T-helper 2 cell treated with Interferon-gamma antibody and Interleukin-4, amounts not matched to agents 5 μg/mL and 100 μg/mL, for 36 hours (primary cell): ENCODE measurements around the gene IL1RAPL1.

ENCODE experiments used
- DNase-seq: peaks from one replicate; pipeline ENCODE4 v3.0.0; 2021; ENCODE audit warnings: low spot score
- H3K27ac Mint-ChIP-seq: one replicate; pipeline ENCODE4 v1.8.0; 2021; ENCODE audit warnings: mild to moderate bottlenecking, mixed read lengths
- H3K27me3 Mint-ChIP-seq: one replicate; pipeline ENCODE4 v1.8.0; 2021; ENCODE audit warnings: low read depth, mixed read lengths
- H3K36me3 Mint-ChIP-seq: one replicate; pipeline ENCODE4 v1.8.0; 2021; ENCODE audit warnings: low read depth, mixed read lengths
- H3K4me1 Mint-ChIP-seq: one replicate; pipeline ENCODE4 v1.8.0; 2021; ENCODE audit warnings: low read depth, mixed read lengths
- H3K4me3 Mint-ChIP-seq: one replicate; pipeline ENCODE4 v1.8.0; 2022; ENCODE audit warnings: mild to moderate bottlenecking, moderate library complexity, mixed read lengths
- H3K9me3 Mint-ChIP-seq: one replicate; pipeline ENCODE4 v1.8.0; 2021; ENCODE audit warnings: mixed read lengths

IL1RAPL1 gene

DNA sequence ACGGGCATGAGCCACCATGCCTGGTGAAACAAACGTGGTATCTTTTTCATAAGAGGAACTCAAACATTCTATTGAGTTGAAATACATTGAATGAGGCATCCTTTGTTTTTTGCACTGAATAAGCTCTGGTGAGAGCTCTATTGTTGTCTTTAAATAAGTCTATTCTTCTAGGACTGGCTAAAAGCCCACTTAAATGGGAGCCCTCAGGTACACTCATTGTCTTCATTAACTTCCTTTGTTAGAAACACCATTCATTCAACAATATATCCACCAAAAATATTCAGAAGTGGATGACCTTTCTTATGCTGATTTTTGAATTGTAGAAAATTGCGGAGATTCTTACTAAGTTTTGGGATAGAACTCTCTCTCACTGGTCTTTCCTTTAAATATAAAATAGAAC lies 568.0 kb downstream of the IL1RAPL1 start:
- Mint-ChIP-seq H3K9me3 (peaks cover 9% of the 10 kb centered on the region), H3K27ac (no peak overlapping the region), H3K36me3 (no peaks in the 10 kb centered on the region), H3K4me1 (no peaks in the 10 kb centered on the region), H3K27me3 (no peaks in the 10 kb centered on the region), H3K4me3 (no peak overlapping the region)
- no peak for DNase-seq

GRCh38 chrX:29172880-29173279 lies 585.6 kb downstream of the IL1RAPL1 start:
- H3K36me3 Mint-ChIP-seq, result no peaks in the 10 kb centered on the region
- H3K4me1 Mint-ChIP-seq, result no peaks in the 10 kb centered on the region
- H3K27ac Mint-ChIP-seq, result no peak overlapping the region
- no peak overlapping the region for H3K4me3 Mint-ChIP-seq
- no peak for DNase-seq
- H3K9me3 Mint-ChIP-seq, result peaks cover 8% of the 10 kb centered on the region
- H3K27me3 Mint-ChIP-seq, result no peaks in the 10 kb centered on the region

GRCh38 chrX:29187264-29187663 lies 600.0 kb downstream of the IL1RAPL1 start:
- no peaks in the 10 kb centered on the region for H3K36me3 Mint-ChIP-seq
- no peaks in the 10 kb centered on the region for H3K4me1 Mint-ChIP-seq
- no peak overlapping the region for H3K4me3 Mint-ChIP-seq
- no peaks in the 10 kb centered on the region for H3K9me3 Mint-ChIP-seq
- no peak for DNase-seq
- H3K27me3 Mint-ChIP-seq, result no peaks in the 10 kb centered on the region
- no peak overlapping the region for H3K27ac Mint-ChIP-seq

- Mint-ChIP-seq H3K4me3 (no peak overlapping the region), H3K36me3 (no peaks in the 10 kb centered on the region), H3K4me1 (no peaks in the 10 kb centered on the region), H3K9me3 (no peaks in the 10 kb centered on the region), H3K27me3 (no peaks in the 10 kb centered on the region), H3K27ac (no peak overlapping the region)
- no peak for DNase-seq
Observed at GRCh38 chrX:29196501-29196900, 609.3 kb downstream of the IL1RAPL1 start.

GRCh38 chrX:29215251-29215650 lies 628.0 kb downstream of the IL1RAPL1 start:
- no peak overlapping the region for H3K27ac Mint-ChIP-seq
- no peaks in the 10 kb centered on the region for H3K36me3 Mint-ChIP-seq
- no peak for DNase-seq

DNA sequence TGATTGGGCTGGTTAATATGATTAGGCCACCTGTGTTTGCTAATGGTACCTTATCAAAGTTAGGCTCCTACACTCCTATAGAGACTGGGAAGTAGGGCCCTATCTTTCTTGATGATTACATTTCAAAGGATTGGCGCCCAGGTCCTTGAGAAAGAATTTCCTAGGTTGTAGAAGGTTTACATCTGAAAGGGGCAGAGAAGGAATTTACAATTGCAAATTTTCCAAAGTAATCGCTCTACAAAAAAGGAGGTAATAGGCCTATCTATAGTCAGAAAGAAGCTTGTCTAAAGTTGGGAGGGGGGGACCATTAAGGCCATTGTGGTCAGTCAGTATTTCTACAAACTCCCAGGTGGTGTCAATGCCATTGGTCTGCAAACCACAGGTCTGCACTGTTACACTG lies 638.4 kb downstream of the IL1RAPL1 start:
- no peaks in the 10 kb centered on the region for H3K27me3 Mint-ChIP-seq
- H3K27ac Mint-ChIP-seq, result no peak overlapping the region
- no peaks in the 10 kb centered on the region for H3K36me3 Mint-ChIP-seq
- no peaks in the 10 kb centered on the region for H3K4me1 Mint-ChIP-seq
- H3K9me3 Mint-ChIP-seq, result no peaks in the 10 kb centered on the region
- DNase-seq, result no peak
- no peak overlapping the region for H3K4me3 Mint-ChIP-seq

More at GRCh38 chrX:29215251-29215650, 628.0 kb downstream of the IL1RAPL1 start:
- Mint-ChIP-seq H3K9me3 (peaks cover 9% of the 10 kb centered on the region), H3K4me1 (no peaks in the 10 kb centered on the region), H3K27me3 (no peaks in the 10 kb centered on the region), H3K4me3 (no peak overlapping the region)

- DNase-seq, result no peak
- no peak overlapping the region for H3K4me3 Mint-ChIP-seq
- no peaks in the 10 kb centered on the region for H3K27me3 Mint-ChIP-seq
- H3K36me3 Mint-ChIP-seq, result no peaks in the 10 kb centered on the region
- H3K27ac Mint-ChIP-seq, result no peak overlapping the region
- no peaks in the 10 kb centered on the region for H3K9me3 Mint-ChIP-seq
- H3K4me1 Mint-ChIP-seq, result no peaks in the 10 kb centered on the region
Observed at GRCh38 chrX:29229802-29230201, 642.6 kb downstream of the IL1RAPL1 start.

DNA sequence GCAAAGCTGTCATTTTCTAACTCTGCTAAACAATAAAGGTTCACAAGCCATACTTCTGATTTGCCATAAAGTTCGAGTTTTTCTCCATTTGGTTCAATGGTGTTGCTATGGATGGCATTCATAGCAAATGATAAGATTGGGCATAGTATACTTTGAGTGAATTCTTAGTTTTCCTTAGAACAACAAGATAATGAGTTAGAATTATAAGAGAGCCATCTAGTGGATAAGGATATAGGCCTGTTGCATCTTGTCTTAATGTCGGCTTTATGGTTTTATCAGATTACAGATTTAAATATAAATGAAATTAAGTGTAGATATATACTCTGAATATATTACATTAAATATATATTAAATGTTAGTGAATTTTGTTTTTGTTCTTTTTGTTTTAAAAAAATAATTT lies 644.6 kb downstream of the IL1RAPL1 start:
- Mint-ChIP-seq H3K27me3 (no peaks in the 10 kb centered on the region), H3K9me3 (no peaks in the 10 kb centered on the region), H3K4me3 (no peak overlapping the region), H3K4me1 (no peaks in the 10 kb centered on the region), H3K36me3 (no peaks in the 10 kb centered on the region), H3K27ac (no peak overlapping the region)
- DNase-seq, result no peak

- Mint-ChIP-seq H3K36me3 (no peaks in the 10 kb centered on the region), H3K4me1 (no peaks in the 10 kb centered on the region), H3K4me3 (no peak overlapping the region), H3K9me3 (no peaks in the 10 kb centered on the region), H3K27me3 (no peaks in the 10 kb centered on the region), H3K27ac (no peak overlapping the region)
- DNase-seq, result no peak
Observed at GRCh38 chrX:29233592-29234183, 646.4 kb downstream of the IL1RAPL1 start.

DNA sequence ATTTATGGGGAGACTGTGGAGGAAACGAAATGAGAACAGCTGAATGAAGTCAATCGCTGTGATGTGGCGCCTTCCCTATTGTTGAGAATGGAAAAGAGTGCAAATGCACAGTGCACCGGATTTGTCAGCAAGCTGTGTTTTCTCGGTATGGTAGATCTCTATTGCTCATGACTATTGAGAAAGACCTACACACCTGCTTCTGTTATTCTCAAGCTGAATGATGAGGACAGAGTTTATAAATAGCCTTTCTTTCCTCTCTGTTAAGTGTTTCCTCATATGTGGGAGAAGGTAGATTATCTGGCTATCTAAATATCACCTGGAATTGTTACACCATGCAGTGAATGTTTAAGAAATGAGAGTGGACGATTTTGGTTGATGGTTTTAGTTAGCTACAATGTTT lies 650.7 kb downstream of the IL1RAPL1 start:
- Mint-ChIP-seq H3K27me3 (no peaks in the 10 kb centered on the region), H3K36me3 (no peaks in the 10 kb centered on the region), H3K9me3 (no peaks in the 10 kb centered on the region), H3K4me1 (no peaks in the 10 kb centered on the region), H3K4me3 (no peak overlapping the region), H3K27ac (no peak overlapping the region)
- DNase-seq, result no peak

DNA sequence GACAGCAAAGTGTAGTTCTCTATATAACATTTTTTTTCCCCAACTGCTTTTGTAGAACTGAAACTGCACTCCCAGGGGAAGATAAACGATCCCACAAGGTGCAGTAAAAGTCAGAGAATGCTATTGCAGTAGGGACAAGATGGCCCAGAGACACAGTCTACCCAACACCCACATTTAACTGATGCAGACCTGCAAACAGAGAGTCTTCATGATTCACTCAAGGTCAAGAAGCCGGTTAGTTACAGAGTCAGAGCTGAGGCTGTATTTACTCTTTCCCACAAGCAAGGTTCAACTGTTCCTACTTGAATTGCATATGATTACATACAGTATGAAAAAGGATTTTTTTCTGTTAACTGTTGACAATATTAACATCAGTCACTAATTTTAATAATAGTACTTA lies 654.6 kb downstream of the IL1RAPL1 start:
- DNase-seq, result no peak

DNA sequence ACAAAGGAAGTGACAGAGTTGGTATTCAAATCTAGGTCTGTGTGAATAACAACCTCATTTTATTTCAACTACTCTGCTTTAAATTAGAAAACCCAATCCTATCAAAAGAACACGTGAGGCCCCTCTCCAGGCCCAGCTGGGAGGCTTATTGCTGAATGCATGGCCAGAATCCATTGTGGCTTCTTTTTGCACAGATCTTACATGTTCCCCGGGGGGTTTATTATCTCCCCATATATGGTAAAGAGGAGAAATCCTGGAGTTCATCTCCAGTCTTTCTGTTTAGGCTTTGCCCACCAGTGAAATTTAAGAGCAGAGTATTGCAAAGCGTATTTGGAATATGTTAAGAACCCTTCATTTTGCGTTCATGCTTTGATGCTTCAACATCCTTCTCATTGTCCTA lies 655.6 kb downstream of the IL1RAPL1 start:
- Mint-ChIP-seq H3K9me3 (no peaks in the 10 kb centered on the region), H3K36me3 (no peaks in the 10 kb centered on the region)

More for the DNA sequence above, 654.6 kb downstream of the IL1RAPL1 start:
- Mint-ChIP-seq H3K27ac (no peak overlapping the region), H3K9me3 (no peaks in the 10 kb centered on the region), H3K4me1 (no peaks in the 10 kb centered on the region), H3K36me3 (no peaks in the 10 kb centered on the region), H3K4me3 (no peak overlapping the region), H3K27me3 (no peaks in the 10 kb centered on the region)

DNA sequence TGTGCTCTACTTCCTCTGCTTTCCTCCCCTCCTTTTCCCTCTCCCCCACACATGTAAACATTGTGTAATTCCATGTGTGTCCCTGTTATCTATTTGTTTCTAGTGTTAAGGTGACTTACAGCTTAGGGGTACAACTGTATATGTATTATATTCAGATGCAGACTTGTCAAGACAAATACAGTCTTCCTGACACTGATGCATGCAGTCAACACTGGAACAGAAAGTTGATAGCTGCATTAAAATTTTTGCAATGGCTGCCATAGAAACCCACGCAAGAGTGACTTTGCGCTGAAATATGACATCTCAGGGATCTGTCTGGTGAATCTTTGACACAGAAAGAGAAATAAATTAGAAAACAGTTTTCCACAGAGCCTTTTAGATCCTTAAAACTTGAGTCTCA lies 656.7 kb downstream of the IL1RAPL1 start:
- no peaks in the 10 kb centered on the region for H3K36me3 Mint-ChIP-seq
- no peak for DNase-seq
- H3K27ac Mint-ChIP-seq, result no peak overlapping the region
- H3K4me1 Mint-ChIP-seq, result no peaks in the 10 kb centered on the region
- no peaks in the 10 kb centered on the region for H3K27me3 Mint-ChIP-seq
- H3K9me3 Mint-ChIP-seq, result no peaks in the 10 kb centered on the region
- H3K4me3 Mint-ChIP-seq, result no peak overlapping the region

More for the DNA sequence above, 655.6 kb downstream of the IL1RAPL1 start:
- Mint-ChIP-seq H3K27ac (no peak overlapping the region), H3K27me3 (no peaks in the 10 kb centered on the region), H3K4me1 (no peaks in the 10 kb centered on the region), H3K4me3 (no peak overlapping the region)
- DNase-seq, result no peak

- Mint-ChIP-seq H3K9me3 (no peaks in the 10 kb centered on the region), H3K27ac (no peak overlapping the region), H3K4me1 (no peaks in the 10 kb centered on the region), H3K27me3 (no peaks in the 10 kb centered on the region), H3K36me3 (no peaks in the 10 kb centered on the region), H3K4me3 (no peak overlapping the region)
- no peak for DNase-seq
Observed at GRCh38 chrX:29254515-29254914, 667.3 kb downstream of the IL1RAPL1 start.

DNA sequence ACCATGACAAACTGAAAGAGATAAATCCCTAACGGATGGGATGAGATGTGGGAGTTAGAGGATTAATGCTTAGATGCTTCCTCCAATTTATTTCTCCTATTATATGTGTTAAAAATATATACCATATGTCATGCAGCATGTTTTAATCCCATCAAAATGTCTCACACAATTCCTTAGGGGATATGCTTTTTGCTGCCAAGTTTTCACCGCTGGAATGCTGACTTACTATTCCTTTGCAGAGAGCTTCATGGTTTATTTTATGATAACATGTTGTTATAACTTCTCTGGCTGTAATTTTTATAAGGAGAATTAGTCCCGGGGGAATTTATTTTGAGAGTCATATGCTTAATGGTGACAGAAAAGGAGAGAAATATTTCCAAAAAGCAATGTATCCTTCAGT lies 670.3 kb downstream of the IL1RAPL1 start:
- Mint-ChIP-seq H3K36me3 (no peaks in the 10 kb centered on the region), H3K9me3 (peaks cover 4% of the 10 kb centered on the region), H3K4me3 (no peak overlapping the region), H3K27ac (no peak overlapping the region), H3K27me3 (no peaks in the 10 kb centered on the region), H3K4me1 (no peaks in the 10 kb centered on the region)
- no peak for DNase-seq
